ENCODE results near the gene SYNE3. TPM values are rescaled to one million over a fixed set of nuclear protein-coding genes. Genes with fewer than 3 reads are reported as not detected.

SYNE3 gene
- total RNA-seq, 1 donor from 2014 or later = 14.4 TPM

GRCh38 chr14:95474941-95475340 is 41.5 kb downstream of the SYNE3 start:
- no peak for DNase-seq (ENCODE audit: low spot score)

GRCh38 chr14:95474486-95474885 is 42.0 kb downstream of the SYNE3 start:
- DNase-seq (ENCODE audit: low spot score) = no peak

GRCh38 chr14:95472819-95473251 is 43.6 kb downstream of the SYNE3 start:
- DNase-seq (ENCODE audit: low spot score) = no peak

DNA sequence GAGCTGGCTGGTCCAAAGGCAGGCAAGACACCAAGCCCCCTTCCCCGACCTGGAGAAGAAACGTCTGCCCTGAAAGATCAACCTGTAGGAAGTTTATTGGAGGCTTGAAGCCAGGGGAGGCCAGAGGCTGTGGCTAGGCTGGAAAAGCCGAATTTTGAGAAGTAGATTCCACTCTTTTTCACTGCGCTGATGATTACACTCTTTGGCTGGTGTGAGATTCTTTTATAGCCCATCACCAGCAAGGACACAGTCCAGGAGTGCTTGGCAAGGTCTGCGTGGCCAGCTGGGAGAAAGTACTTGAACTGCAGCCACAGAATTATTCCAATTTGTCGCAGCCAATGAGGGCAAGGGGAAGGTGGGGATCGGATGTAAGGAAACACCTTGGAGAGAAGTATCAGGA is 45.0 kb downstream of the SYNE3 start:
- DNase-seq (ENCODE audit: low spot score) = no peak

- DNase-seq (ENCODE audit: low spot score) = no peak
Measured at GRCh38 chr14:95471016-95471415, 45.4 kb downstream of the SYNE3 start.

- no peak for DNase-seq (ENCODE audit: low spot score)
Measured at GRCh38 chr14:95469134-95469481, 47.3 kb downstream of the SYNE3 start.

GRCh38 chr14:95468448-95469133 is 47.9 kb downstream of the SYNE3 start:
- no peak for DNase-seq (ENCODE audit: low spot score)

DNA sequence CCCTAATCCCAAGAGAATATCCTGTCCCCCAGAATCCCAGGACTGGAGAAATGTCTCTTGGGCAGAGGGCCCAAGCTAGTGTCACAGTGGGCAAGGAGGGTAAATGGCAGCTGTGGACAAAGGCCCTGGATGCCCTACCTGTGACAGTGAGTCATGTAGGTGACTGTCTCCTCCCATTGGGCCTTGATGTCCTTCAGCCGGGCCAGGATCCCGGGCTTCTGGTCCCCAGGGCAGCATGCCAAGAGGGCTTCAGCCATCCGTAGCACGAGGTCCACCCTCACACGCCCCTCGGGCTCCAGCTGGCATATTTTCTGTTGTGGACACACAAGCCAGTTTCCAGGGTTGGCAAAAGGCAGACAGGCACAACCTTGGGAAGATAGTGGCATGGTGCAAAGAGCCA is 48.8 kb downstream of the SYNE3 start:
- no peak for DNase-seq (ENCODE audit: low spot score)

GRCh38 chr14:95467232-95467631 is 49.2 kb downstream of the SYNE3 start:
- no peak for DNase-seq (ENCODE audit: low spot score)

Other genes with a start within 250 kb of the SYNE3 start
- gene CLMN, start 196.7 kb downstream of the SYNE3 start, total RNA-seq = 91.9 TPM
- 35.9 TPM for gene GLRX5, start 18.4 kb upstream of the SYNE3 start, total RNA-seq
- not detected for gene TCL1B, start 169.8 kb upstream of the SYNE3 start, total RNA-seq
- not detected for gene TCL1A, start 197.5 kb upstream of the SYNE3 start, total RNA-seq

Measured in ureter (tissue), 1 donor.